ENCODE results near the gene TEAD3. TPM values are rescaled to one million over a fixed set of nuclear protein-coding genes. Genes with fewer than 3 reads are reported as not detected.

Gene TEAD3
- total and polyA plus RNA-seq, 4 donors = 15.0 to 20.7 (median 18.5) TPM

GRCh38 chr6:35432291-35432690, 64.6 kb downstream of the TEAD3 start:
- DNase-seq (no peak), ATAC-seq (ENCODE audit: insufficient read depth, low FRiP score) (no peak)
- no peak for TF ChIP-seq CTCF (IDR thresholded peaks at IDR 0.05; ENCODE audit: control extremely low read depth, extremely low read depth)
- no peak overlapping the region for H3K9ac ChIP-seq (ENCODE audit: insufficient read depth in 1 of 2, low read length in 2 of 2)
- H3K4me1 ChIP-seq (ENCODE audit: control insufficient read depth in 5 of 5, insufficient read depth in 5 of 5, low read length in 5 of 5) = peaks cover 0 to 5% (median 2%) of the 10 kb centered on the region in 5 donors
- H3K4me3 ChIP-seq = no peak overlapping the region
- WGBS, 2 donors = 65 to 80% methylated on average over 4 of the region's 4 CpGs
- H3K36me3 ChIP-seq (ENCODE audit: control insufficient read depth in 4 of 4, insufficient read depth in 4 of 4, low read length in 4 of 4) = peaks cover 0 to 7% (median 2%) of the 10 kb centered on the region in 4 donors
- peaks cover 0 to 10% (median 5%) of the 10 kb centered on the region in 4 donors for H3K9me3 ChIP-seq (ENCODE audit: control insufficient read depth in 4 of 4, insufficient read depth in 3 of 4, low read length in 3 of 4)
- H3K27me3 ChIP-seq (ENCODE audit: control insufficient read depth in 3 of 3, insufficient read depth in 3 of 3, low read length in 2 of 3) = no peaks in the 10 kb centered on the region
- no peak overlapping the region for H3K27ac ChIP-seq (ENCODE audit: low read depth in 1 of 2, low read length in 1 of 2)

- Histone ChIP-seq H3K27me3 (ENCODE audit: control insufficient read depth in 3 of 3, insufficient read depth in 3 of 3, low read length in 2 of 3) (no peaks in the 10 kb centered on the region), H3K9ac (ENCODE audit: insufficient read depth in 1 of 2, low read length in 2 of 2) (no peak overlapping the region), H3K36me3 (ENCODE audit: control insufficient read depth in 4 of 4, insufficient read depth in 4 of 4, low read length in 4 of 4) (peaks cover 4 to 22% (median 6%) of the 10 kb centered on the region in 4 donors), H3K27ac (ENCODE audit: low read depth in 1 of 2, low read length in 1 of 2) (no peak overlapping the region), H3K9me3 (ENCODE audit: control insufficient read depth in 4 of 4, insufficient read depth in 3 of 4, low read length in 3 of 4) (peaks cover 0 to 13% (median 5%) of the 10 kb centered on the region in 4 donors), H3K4me1 (ENCODE audit: control insufficient read depth in 5 of 5, insufficient read depth in 5 of 5, low read length in 5 of 5) (peaks cover 0 to 8% (median 0%) of the 10 kb centered on the region in 5 donors), H3K4me3 (no peak overlapping the region)
- no peak for DNase-seq
- WGBS, 2 donors = 83 to 95% methylated on average over 2 of the region's 2 CpGs
- no peak for TF ChIP-seq CTCF (IDR thresholded peaks at IDR 0.05; ENCODE audit: control extremely low read depth, extremely low read depth)
- no peak for ATAC-seq (ENCODE audit: insufficient read depth, low FRiP score)
Measured at GRCh38 chr6:35429463-35429862, 67.4 kb downstream of the TEAD3 start.

GRCh38 chr6:35428421-35429149, 68.3 kb downstream of the TEAD3 start:
- Histone ChIP-seq H3K27ac (ENCODE audit: low read depth in 1 of 2, low read length in 1 of 2) (no peak overlapping the region), H3K4me1 (ENCODE audit: control insufficient read depth in 5 of 5, insufficient read depth in 5 of 5, low read length in 5 of 5) (peaks cover 0 to 8% (median 0%) of the 10 kb centered on the region in 5 donors), H3K4me3 (no peak overlapping the region), H3K27me3 (ENCODE audit: control insufficient read depth in 3 of 3, insufficient read depth in 3 of 3, low read length in 2 of 3) (no peaks in the 10 kb centered on the region), H3K9me3 (ENCODE audit: control insufficient read depth in 4 of 4, insufficient read depth in 3 of 4, low read length in 3 of 4) (peaks cover 0 to 13% (median 5%) of the 10 kb centered on the region in 4 donors), H3K9ac (ENCODE audit: insufficient read depth in 1 of 2, low read length in 2 of 2) (no peak overlapping the region), H3K36me3 (ENCODE audit: control insufficient read depth in 4 of 4, insufficient read depth in 4 of 4, low read length in 4 of 4) (peaks cover 6 to 31% (median 12%) of the 10 kb centered on the region in 4 donors)
- DNase-seq (no peak), ATAC-seq (ENCODE audit: insufficient read depth, low FRiP score) (no peak)
- 87 to 92% methylated on average over 10 of the region's 10 CpGs for WGBS, 2 donors
- TF ChIP-seq CTCF (IDR thresholded peaks at IDR 0.05; ENCODE audit: control extremely low read depth, extremely low read depth) = no peak
